ENCODE results near the gene CD1D. TPM values are rescaled to one million over a fixed set of nuclear protein-coding genes. Genes with fewer than 3 reads are reported as not detected.

The CD1D gene
- total RNA-seq: not detected

DNA sequence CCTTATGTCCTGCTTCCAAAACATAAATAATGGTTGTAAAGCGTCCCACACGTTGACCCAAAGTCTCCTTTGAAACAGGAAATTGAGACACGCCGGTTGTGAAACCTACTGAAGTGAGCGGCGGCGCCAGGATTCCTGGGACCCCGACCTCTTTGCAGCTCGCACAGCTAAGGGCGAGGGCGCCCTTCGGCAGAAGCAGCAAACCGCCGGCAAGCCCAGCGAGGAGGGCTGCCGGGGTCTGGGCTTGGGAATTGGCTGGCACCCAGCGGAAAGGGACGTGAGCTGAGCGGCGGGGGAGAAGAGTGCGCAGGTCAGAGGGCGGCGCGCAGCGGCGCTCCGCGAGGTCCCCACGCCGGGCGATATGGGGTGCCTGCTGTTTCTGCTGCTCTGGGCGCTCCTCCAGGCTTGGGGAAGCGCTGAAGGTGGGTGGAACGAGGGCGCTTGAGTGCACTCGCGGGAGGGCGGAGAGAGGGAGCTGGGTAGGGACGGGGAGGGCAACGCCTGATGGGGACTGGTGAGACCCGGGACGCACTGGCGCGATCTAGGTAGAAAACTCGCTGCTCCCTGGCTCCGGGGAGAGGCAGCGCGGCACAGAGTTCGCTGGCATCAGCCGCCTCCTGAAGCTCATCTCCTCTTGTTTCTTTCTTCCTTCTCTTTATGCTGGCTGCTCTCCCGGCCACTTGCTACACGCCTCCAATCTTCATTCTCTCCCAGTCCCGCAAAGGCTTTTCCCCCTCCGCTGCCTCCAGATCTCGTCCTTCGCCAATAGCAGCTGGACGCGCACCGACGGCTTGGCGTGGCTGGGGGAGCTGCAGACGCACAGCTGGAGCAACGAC, at the start of gene CD1D:
CD1D (plus strand) TSS at position 155 of the 836 bp plus-strand sequence; CDS start at position 362, 207 bp downstream.
- H3K36me3 Mint-ChIP-seq (ENCODE audit: low read depth): no peaks in the 10 kb centered on the region
- peak within 1 kb of the TSS; percentile 69 for H3K4me3 Mint-ChIP-seq
- H3K9me3 Mint-ChIP-seq: no peaks in the 10 kb centered on the region
- DNase-seq (peak; percentile 12), ATAC-seq (peak; percentile 56)
- peaks cover 8% of the 10 kb centered on the region for H3K4me1 Mint-ChIP-seq (ENCODE audit: low read depth)
- ChIA-PET POLR2A (interaction anchor here (0.8 kb wide), 1 partner anchor 8 kb away, joined by 3 read pairs; no protein-coding TSS in a partner anchor), CTCF (interaction anchor here (1.0 kb wide), 1 partner anchor 56 kb away, joined by 3 read pairs; no protein-coding TSS in a partner anchor)
- H3K27me3 Mint-ChIP-seq: peaks cover 60% of the 10 kb centered on the region
- H3K27ac Mint-ChIP-seq: no peak within 1 kb of the TSS
- intact Hi-C loops (cut with micrococcal nuclease): no loop called here
- TF ChIP-seq, protein P1, sequence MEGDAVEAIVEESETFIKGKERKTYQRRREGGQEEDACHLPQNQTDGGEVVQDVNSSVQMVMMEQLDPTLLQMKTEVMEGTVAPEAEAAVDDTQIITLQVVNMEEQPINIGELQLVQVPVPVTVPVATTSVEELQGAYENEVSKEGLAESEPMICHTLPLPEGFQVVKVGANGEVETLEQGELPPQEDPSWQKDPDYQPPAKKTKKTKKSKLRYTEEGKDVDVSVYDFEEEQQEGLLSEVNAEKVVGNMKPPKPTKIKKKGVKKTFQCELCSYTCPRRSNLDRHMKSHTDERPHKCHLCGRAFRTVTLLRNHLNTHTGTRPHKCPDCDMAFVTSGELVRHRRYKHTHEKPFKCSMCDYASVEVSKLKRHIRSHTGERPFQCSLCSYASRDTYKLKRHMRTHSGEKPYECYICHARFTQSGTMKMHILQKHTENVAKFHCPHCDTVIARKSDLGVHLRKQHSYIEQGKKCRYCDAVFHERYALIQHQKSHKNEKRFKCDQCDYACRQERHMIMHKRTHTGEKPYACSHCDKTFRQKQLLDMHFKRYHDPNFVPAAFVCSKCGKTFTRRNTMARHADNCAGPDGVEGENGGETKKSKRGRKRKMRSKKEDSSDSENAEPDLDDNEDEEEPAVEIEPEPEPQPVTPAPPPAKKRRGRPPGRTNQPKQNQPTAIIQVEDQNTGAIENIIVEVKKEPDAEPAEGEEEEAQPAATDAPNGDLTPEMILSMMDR (IDR thresholded peaks at IDR 0.05): no peak

DNA sequence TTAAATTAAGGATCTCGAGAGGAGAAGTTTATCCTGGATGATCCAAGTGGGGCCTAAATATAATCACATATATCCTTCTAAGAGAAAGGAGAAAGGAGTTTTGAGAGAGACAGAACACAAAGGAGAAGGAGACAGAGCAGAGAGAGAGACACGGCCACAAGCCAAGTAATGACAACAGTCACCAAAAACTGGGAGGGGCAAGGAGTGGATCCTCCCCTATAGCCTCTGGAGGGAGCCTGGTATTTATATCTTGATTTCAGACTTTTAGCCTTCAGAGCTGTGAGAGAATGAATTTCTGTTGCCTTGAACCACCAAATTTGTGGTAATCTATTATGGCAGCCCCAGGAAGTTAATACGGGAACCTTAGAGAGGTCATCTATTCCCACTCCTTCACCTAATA, 49.5 kb upstream of the CD1D start:
- H3K9me3 Mint-ChIP-seq: no peaks in the 10 kb centered on the region
- no peak overlapping the region for H3K27ac Mint-ChIP-seq
- POLR2A ChIA-PET: no interaction called here
- no peaks in the 10 kb centered on the region for H3K36me3 Mint-ChIP-seq (ENCODE audit: low read depth)
- H3K27me3 Mint-ChIP-seq: no peaks in the 10 kb centered on the region
- TF ChIP-seq, protein P1 (IDR thresholded peaks at IDR 0.05): no peak
- ATAC-seq: no peak
- CTCF ChIA-PET: interaction anchor here (3.2 kb wide), 1 partner anchor 10 kb away, joined by 8 read pairs; no protein-coding TSS in a partner anchor
- no peaks in the 10 kb centered on the region for H3K4me1 Mint-ChIP-seq (ENCODE audit: low read depth)
- no peak overlapping the region for H3K4me3 Mint-ChIP-seq
- DNase-seq: no peak
- intact Hi-C loops (cut with micrococcal nuclease): no loop called here

DNA sequence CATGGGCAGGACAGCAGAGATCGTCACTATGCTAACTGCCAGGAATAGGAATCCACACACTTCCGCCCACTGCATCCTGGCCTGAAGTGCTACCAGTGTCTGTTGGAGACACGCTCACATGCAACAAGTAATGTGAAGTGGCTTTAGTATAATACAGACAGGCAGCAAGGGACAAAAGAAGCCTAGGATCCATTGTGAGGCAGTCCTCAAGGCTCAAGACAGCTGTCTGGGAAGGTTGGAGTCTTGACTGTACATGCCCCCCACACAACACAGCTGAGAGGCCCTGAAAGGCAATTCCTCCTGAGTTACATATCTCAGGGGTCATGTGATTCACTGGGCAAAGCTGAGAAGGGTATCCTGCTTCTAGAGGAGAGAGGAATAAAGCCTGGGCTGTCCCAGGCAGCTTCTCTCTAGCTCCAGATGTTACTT, 39.9 kb upstream of the CD1D start:
- H3K9me3 Mint-ChIP-seq: no peaks in the 10 kb centered on the region
- TF ChIP-seq, protein P1 (IDR thresholded peaks at IDR 0.05): no peak
- H3K27ac Mint-ChIP-seq: no peak overlapping the region
- ChIA-PET POLR2A (no interaction called here), CTCF (interaction anchor here (0.9 to 1.2 kb wide), 2 partner anchors 16 to 19 kb away, joined by 3 read pairs; no protein-coding TSS in a partner anchor)
- H3K4me3 Mint-ChIP-seq: no peak overlapping the region
- no peaks in the 10 kb centered on the region for H3K27me3 Mint-ChIP-seq
- intact Hi-C loops (cut with micrococcal nuclease): no loop called here
- ATAC-seq: no peak
- no peaks in the 10 kb centered on the region for H3K36me3 Mint-ChIP-seq (ENCODE audit: low read depth)
- H3K4me1 Mint-ChIP-seq (ENCODE audit: low read depth): no peaks in the 10 kb centered on the region
- no peak for DNase-seq

DNA sequence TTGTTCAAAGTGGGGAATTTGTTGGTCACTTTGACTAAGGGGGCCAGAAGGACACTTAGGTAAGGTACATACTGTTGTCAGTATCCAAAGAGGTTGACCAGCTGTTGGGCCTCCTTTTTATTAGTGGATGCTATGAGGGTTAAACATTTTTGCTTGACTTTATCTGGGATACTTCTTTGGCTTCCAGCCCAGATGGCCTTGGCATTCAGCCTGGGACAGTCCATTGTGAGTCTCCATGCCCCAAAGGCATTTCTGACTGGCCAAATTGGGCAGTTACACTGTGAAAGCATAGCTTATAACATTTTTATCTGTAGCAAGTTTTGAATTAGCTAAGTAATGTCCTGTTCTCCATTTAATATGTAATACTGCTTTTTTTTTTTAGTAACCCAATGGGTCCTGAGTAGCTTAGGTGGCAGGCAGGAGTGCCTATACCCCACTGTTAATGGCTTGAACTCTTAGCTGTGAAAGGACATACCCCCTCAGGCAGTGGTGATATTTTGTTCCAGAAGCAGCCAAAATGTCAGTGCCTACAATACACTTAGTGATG, 35.4 kb upstream of the CD1D start:
- Mint-ChIP-seq H3K27ac (no peak overlapping the region), H3K9me3 (no peaks in the 10 kb centered on the region), H3K36me3 (ENCODE audit: low read depth) (no peaks in the 10 kb centered on the region), H3K27me3 (no peaks in the 10 kb centered on the region), H3K4me3 (no peak overlapping the region), H3K4me1 (ENCODE audit: low read depth) (peaks cover 18% of the 10 kb centered on the region)
- POLR2A ChIA-PET: interaction anchor here (0.9 kb wide), 1 partner anchor 15 kb away, joined by 3 read pairs; no protein-coding TSS in a partner anchor
- ATAC-seq: no peak
- intact Hi-C loops (cut with micrococcal nuclease): no loop called here
- no peak for DNase-seq
- CTCF ChIA-PET: interaction anchor here (1.5 kb wide), 1 partner anchor 21 kb away, joined by 7 read pairs; no protein-coding TSS in a partner anchor
- TF ChIP-seq, protein P1 (IDR thresholded peaks at IDR 0.05): no peak

DNA sequence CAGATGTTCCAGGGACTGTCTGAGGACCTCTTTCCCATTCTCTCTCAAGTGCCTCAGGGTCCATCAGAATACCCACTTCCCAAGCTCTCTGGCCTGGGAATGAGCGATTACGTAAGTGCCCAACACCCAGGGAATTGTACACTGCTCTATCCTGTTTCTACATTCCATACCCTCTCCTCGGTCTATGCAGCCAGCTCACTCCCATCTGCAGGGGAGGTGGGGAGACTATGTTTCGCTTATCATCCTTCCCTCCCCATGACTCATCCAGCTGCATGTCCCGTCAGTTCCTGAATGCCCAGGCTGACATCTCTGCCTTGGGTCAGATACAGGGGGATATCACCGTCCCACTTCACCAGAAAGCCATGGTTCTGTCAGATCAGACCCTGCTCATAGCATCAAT, 34.5 kb upstream of the CD1D start:
- Mint-ChIP-seq H3K27ac (no peak overlapping the region), H3K4me1 (ENCODE audit: low read depth) (peaks cover 24% of the 10 kb centered on the region), H3K27me3 (no peaks in the 10 kb centered on the region), H3K4me3 (no peak overlapping the region), H3K36me3 (ENCODE audit: low read depth) (no peaks in the 10 kb centered on the region), H3K9me3 (no peaks in the 10 kb centered on the region)
- ATAC-seq: no peak
- DNase-seq: no peak
- ChIA-PET CTCF (interaction anchor here (1.5 kb wide), 1 partner anchor 21 kb away, joined by 7 read pairs; no protein-coding TSS in a partner anchor), POLR2A (no interaction called here)
- intact Hi-C loops (cut with micrococcal nuclease): no loop called here
- TF ChIP-seq, protein P1 (IDR thresholded peaks at IDR 0.05): no peak
